PFSK-1 (cell line): ENCODE measurements around the gene RAB26.

Experiments used
- POLR2AphosphoS5 ChIP-seq: IDR thresholded peaks from 2 replicates; pipeline ENCODE4 v1.6.1; 2012; ENCODE audit warnings: low read depth, mild to moderate bottlenecking, control low read depth, low read length, moderate library complexity
- SIN3A ChIP-seq: IDR thresholded peaks from 2 replicates; pipeline ENCODE4 v1.6.1; 2012; ENCODE audit warnings: mild to moderate bottlenecking, low read length, moderate library complexity, borderline replicate concordance; ENCODE audit not compliant: insufficient read depth
- TAF1 ChIP-seq: IDR thresholded peaks from 2 replicates; pipeline ENCODE4 v1.6.1; 2012; ENCODE audit warnings: low read length, control low read depth, borderline replicate concordance; ENCODE audit not compliant: insufficient read depth
- TF ChIP-seq, protein P1 (sequence below), 2 experiments: IDR thresholded peaks; 2 replicates each; pipeline versions ENCODE4 v1.6.1 to v1.8.0; 2011 to 2012; ENCODE audit warnings: low read depth in 2 of 2, low read length in 2 of 2, control low read depth in 1 of 2, inconsistent platforms in 1 of 2, mild to moderate bottlenecking in 1 of 2, moderate library complexity in 1 of 2; ENCODE audit not compliant: insufficient read depth in 1 of 2

- TF ChIP-seq, protein P1, sequence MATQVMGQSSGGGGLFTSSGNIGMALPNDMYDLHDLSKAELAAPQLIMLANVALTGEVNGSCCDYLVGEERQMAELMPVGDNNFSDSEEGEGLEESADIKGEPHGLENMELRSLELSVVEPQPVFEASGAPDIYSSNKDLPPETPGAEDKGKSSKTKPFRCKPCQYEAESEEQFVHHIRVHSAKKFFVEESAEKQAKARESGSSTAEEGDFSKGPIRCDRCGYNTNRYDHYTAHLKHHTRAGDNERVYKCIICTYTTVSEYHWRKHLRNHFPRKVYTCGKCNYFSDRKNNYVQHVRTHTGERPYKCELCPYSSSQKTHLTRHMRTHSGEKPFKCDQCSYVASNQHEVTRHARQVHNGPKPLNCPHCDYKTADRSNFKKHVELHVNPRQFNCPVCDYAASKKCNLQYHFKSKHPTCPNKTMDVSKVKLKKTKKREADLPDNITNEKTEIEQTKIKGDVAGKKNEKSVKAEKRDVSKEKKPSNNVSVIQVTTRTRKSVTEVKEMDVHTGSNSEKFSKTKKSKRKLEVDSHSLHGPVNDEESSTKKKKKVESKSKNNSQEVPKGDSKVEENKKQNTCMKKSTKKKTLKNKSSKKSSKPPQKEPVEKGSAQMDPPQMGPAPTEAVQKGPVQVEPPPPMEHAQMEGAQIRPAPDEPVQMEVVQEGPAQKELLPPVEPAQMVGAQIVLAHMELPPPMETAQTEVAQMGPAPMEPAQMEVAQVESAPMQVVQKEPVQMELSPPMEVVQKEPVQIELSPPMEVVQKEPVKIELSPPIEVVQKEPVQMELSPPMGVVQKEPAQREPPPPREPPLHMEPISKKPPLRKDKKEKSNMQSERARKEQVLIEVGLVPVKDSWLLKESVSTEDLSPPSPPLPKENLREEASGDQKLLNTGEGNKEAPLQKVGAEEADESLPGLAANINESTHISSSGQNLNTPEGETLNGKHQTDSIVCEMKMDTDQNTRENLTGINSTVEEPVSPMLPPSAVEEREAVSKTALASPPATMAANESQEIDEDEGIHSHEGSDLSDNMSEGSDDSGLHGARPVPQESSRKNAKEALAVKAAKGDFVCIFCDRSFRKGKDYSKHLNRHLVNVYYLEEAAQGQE (IDR thresholded peaks at IDR 0.05; ENCODE audit: insufficient read depth in 1 of 2, low read depth in 2 of 2, low read length in 2 of 2), result no peak
- TF ChIP-seq POLR2AphosphoS5, result no peak
- TF ChIP-seq TAF1, result no peak
- no peak for TF ChIP-seq SIN3A
These were observed 43.0 kb downstream of the RAB26 start for GRCh38 chr16:2191446-2191706.
